Measurements from ENCODE around the gene CUBN. TPM values are rescaled to one million over a fixed set of nuclear protein-coding genes. Genes with fewer than 3 reads are reported as not detected.

The CUBN gene
- total RNA-seq, 2 donors from 2014 or later, result 0.75 to 1.3 TPM

GRCh38 chr10:16909271-16909767 is 220.3 kb downstream of the CUBN start:
- H3K9ac ChIP-seq (ENCODE audit: extremely low read depth, low read length, poor library complexity, severe bottlenecking), result no peak overlapping the region
- Mint-ChIP-seq H3K27me3 (ENCODE audit: insufficient read depth) (no peaks in the 10 kb centered on the region), H3K9me3 (no peaks in the 10 kb centered on the region), H3K36me3 (ENCODE audit: low read depth) (no peaks in the 10 kb centered on the region), H3K4me3 (no peak overlapping the region), H3K4me1 (peaks cover 10% of the 10 kb centered on the region), H3K27ac (no peak overlapping the region)
- H3K4me1 ChIP-seq (ENCODE audit: control insufficient read depth, insufficient read depth, low read length), result peaks cover 2% of the 10 kb centered on the region
- H3K27me3 ChIP-seq (ENCODE audit: control insufficient read depth, insufficient read depth, low read length, poor library complexity, severe bottlenecking), result no peaks in the 10 kb centered on the region
- H3K9me3 ChIP-seq (ENCODE audit: control insufficient read depth, low read length), result no peaks in the 10 kb centered on the region
- no peak overlapping the region for H3K4me3 ChIP-seq (ENCODE audit: low read length)
- no peak for TF ChIP-seq CTCF (conservative IDR thresholded peaks at IDR 0.05)
- H3K27ac ChIP-seq (ENCODE audit: low read depth, low read length), result no peak overlapping the region
- DNase-seq, result no peak
- WGBS, 2 experiments (ENCODE audit: insufficient coverage in 1 of 2, insufficient read length in 1 of 2), result 89 to 100% methylated on average over 1 of the region's 1 CpG
- no peaks in the 10 kb centered on the region for H3K36me3 ChIP-seq (ENCODE audit: control insufficient read depth, insufficient read depth, low read length)

GRCh38 chr10:16907687-16908086 is 221.9 kb downstream of the CUBN start:
- Histone ChIP-seq H3K27ac (ENCODE audit: low read depth, low read length) (no peak overlapping the region), H3K9me3 (ENCODE audit: control insufficient read depth, low read length) (no peaks in the 10 kb centered on the region), H3K9ac (ENCODE audit: extremely low read depth, low read length, poor library complexity, severe bottlenecking) (no peak overlapping the region), H3K27me3 (ENCODE audit: control insufficient read depth, insufficient read depth, low read length, poor library complexity, severe bottlenecking) (no peaks in the 10 kb centered on the region), H3K36me3 (ENCODE audit: control insufficient read depth, insufficient read depth, low read length) (no peaks in the 10 kb centered on the region), H3K4me3 (ENCODE audit: low read length) (no peak overlapping the region), H3K4me1 (ENCODE audit: control insufficient read depth, insufficient read depth, low read length) (no peaks in the 10 kb centered on the region)
- Mint-ChIP-seq H3K36me3 (ENCODE audit: low read depth) (no peaks in the 10 kb centered on the region), H3K27me3 (ENCODE audit: insufficient read depth) (no peaks in the 10 kb centered on the region), H3K4me1 (peaks cover 9% of the 10 kb centered on the region), H3K4me3 (no peak overlapping the region), H3K9me3 (no peaks in the 10 kb centered on the region), H3K27ac (no peak overlapping the region)
- no peak for DNase-seq
- no peak for TF ChIP-seq CTCF (conservative IDR thresholded peaks at IDR 0.05)
- WGBS, 2 experiments (ENCODE audit: insufficient coverage in 1 of 2, insufficient read length in 1 of 2), result 98 to 100% methylated on average over 2 of the region's 2 CpGs

- no peak for DNase-seq
- no peak overlapping the region for H3K27ac ChIP-seq (ENCODE audit: low read depth, low read length)
- no peaks in the 10 kb centered on the region for H3K9me3 Mint-ChIP-seq
- 94 to 98% methylated on average over 8 of the region's 8 CpGs for WGBS, 2 experiments (ENCODE audit: insufficient coverage in 1 of 2, insufficient read length in 1 of 2)
- H3K4me1 Mint-ChIP-seq, result peaks cover 13% of the 10 kb centered on the region
- H3K4me3 Mint-ChIP-seq, result no peak overlapping the region
- H3K36me3 ChIP-seq (ENCODE audit: control insufficient read depth, insufficient read depth, low read length), result no peaks in the 10 kb centered on the region
- H3K36me3 Mint-ChIP-seq (ENCODE audit: low read depth), result no peaks in the 10 kb centered on the region
- H3K4me3 ChIP-seq (ENCODE audit: low read length), result no peak overlapping the region
- no peaks in the 10 kb centered on the region for H3K27me3 ChIP-seq (ENCODE audit: control insufficient read depth, insufficient read depth, low read length, poor library complexity, severe bottlenecking)
- H3K27me3 Mint-ChIP-seq (ENCODE audit: insufficient read depth), result no peaks in the 10 kb centered on the region
- no peaks in the 10 kb centered on the region for H3K4me1 ChIP-seq (ENCODE audit: control insufficient read depth, insufficient read depth, low read length)
- no peak overlapping the region for H3K9ac ChIP-seq (ENCODE audit: extremely low read depth, low read length, poor library complexity, severe bottlenecking)
- no peak overlapping the region for H3K27ac Mint-ChIP-seq
- no peaks in the 10 kb centered on the region for H3K9me3 ChIP-seq (ENCODE audit: control insufficient read depth, low read length)
- no peak for TF ChIP-seq CTCF (conservative IDR thresholded peaks at IDR 0.05)
Observed at GRCh38 chr10:16905320-16905719, 224.3 kb downstream of the CUBN start.

All from endodermal cell (in vitro differentiated cells).